Thyroid gland (tissue), 4 donors: Measurements from ENCODE around the gene TSPAN9. TPM values are rescaled to one million over a fixed set of nuclear protein-coding genes. Genes with fewer than 3 reads are reported as not detected.

Experiments used
- DNase-seq, 2 donors: peaks; one replicate each; pipeline ENCODE4 v3.0.0-alpha.2; 2019
- H3K27ac ChIP-seq, 3 donors: fragments of 200-600 bp; sonication (generic); 1 replicate in 2 of 3; 2 replicates in 1 of 3; pipeline ENCODE4 v1.5.1; 2016 to 2019; ENCODE audit warnings: mild to moderate bottlenecking in 1 of 3, moderate library complexity in 1 of 3
- H3K27me3 ChIP-seq: fragments of 200-600 bp; sonication (generic); one replicate; pipeline ENCODE4 v1.5.1; 2019
- H3K36me3 ChIP-seq, 2 donors: fragments of 200-600 bp; sonication (generic); one replicate each; pipeline ENCODE4 v1.5.1; 2016 to 2019
- H3K4me1 ChIP-seq, 2 donors: fragments of 200-600 bp; sonication (generic); one replicate each; pipeline ENCODE4 v1.5.1; 2017 to 2019
- H3K4me3 ChIP-seq, 3 donors: fragments of 200-600 bp; sonication (generic); replicated peaks in 1 of 3; 1 replicate in 2 of 3; 2 replicates in 1 of 3; pipeline ENCODE4 v1.5.1; 2016; ENCODE audit warnings: mild to moderate bottlenecking in 1 of 3
- H3K9me3 ChIP-seq: fragments of 200-600 bp; sonication (generic); one replicate; pipeline ENCODE4 v1.5.1; 2017
- POLR2A ChIP-seq, 2 donors: fragments of 450-650 bp; IDR thresholded peaks; one replicate each; pipeline ENCODE4 v1.6.1; 2017; ENCODE audit warnings: antibody characterized with exemption in 2 of 2, mild to moderate bottlenecking in 2 of 2, moderate library complexity in 1 of 2
- WGBS, 2 donors: methylation state at CpG; one replicate each; pipeline ENCODE4 v1.1.5; 2017; 5-methylcytosine and 5-hydroxymethylcytosine counted together
- intact Hi-C: fragments of 100-400 bp; cut with DNase I; formaldehyde crosslinking; loops from one replicate; pipeline ENCODE4 v1.15.1; 2023
- total RNA-seq, 4 donors: library from RNA; depleted of rRNA; stranded (reverse); fragments of >200 nt; gene quantifications; one replicate each; pipeline ENCODE4 v1.2.3, GENCODE V29; 2016
- TF ChIP-seq, protein P1 (sequence below), 6 experiments: fragments of 200-600 bp in 3 of 6; fragments of 450-650 bp in 3 of 6; sonication (generic) in 3 of 6; IDR thresholded peaks; one replicate each; pipeline ENCODE4 v1.5.1; 2016 to 2019; ENCODE audit warnings: antibody characterized with exemption in 6 of 6, mild to moderate bottlenecking in 2 of 6, inconsistent platforms in 1 of 6, moderate library complexity in 1 of 6

Gene TSPAN9
- total RNA-seq, 4 donors from 2014 or later, result 26.9 to 47.5 (median 33.2) TPM

DNA sequence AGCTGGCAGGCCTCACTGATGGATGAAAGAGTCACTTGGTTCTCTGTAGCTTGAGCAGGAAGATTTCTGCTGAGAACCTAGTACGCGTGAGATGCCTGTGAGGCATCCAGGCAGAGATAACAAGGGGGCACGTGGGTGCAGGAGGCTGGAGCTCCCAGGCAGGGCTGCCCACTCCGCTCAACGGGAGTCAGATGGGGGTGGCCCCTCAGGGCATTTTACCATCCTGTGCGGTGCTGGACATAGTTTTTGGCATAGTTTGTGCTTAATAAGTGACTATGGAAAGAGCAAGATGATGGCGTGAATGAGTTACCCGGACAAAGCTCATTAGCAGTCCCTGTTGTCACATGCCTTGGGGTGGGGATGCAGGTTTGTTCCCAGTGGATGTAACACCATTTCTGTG is 182.8 kb downstream of the TSPAN9 start:
- no peaks in the 10 kb centered on the region for H3K36me3 ChIP-seq
- TF ChIP-seq, protein P1, sequence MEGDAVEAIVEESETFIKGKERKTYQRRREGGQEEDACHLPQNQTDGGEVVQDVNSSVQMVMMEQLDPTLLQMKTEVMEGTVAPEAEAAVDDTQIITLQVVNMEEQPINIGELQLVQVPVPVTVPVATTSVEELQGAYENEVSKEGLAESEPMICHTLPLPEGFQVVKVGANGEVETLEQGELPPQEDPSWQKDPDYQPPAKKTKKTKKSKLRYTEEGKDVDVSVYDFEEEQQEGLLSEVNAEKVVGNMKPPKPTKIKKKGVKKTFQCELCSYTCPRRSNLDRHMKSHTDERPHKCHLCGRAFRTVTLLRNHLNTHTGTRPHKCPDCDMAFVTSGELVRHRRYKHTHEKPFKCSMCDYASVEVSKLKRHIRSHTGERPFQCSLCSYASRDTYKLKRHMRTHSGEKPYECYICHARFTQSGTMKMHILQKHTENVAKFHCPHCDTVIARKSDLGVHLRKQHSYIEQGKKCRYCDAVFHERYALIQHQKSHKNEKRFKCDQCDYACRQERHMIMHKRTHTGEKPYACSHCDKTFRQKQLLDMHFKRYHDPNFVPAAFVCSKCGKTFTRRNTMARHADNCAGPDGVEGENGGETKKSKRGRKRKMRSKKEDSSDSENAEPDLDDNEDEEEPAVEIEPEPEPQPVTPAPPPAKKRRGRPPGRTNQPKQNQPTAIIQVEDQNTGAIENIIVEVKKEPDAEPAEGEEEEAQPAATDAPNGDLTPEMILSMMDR (IDR thresholded peaks at IDR 0.05), result no peak
- no peak for TF ChIP-seq POLR2A (IDR thresholded peaks at IDR 0.05)
- DNase-seq, result peak; percentile 37 to 38
- intact Hi-C loops, result no loop called here
- H3K27ac ChIP-seq, result no peak overlapping the region
- H3K4me1 ChIP-seq, result peaks cover 4 to 6% of the 10 kb centered on the region in 2 donors
- no peaks in the 10 kb centered on the region for H3K9me3 ChIP-seq
- 66 to 77% methylated on average over 8 of the region's 8 CpGs for WGBS, 2 donors
- no peaks in the 10 kb centered on the region for H3K27me3 ChIP-seq
- H3K4me3 ChIP-seq, result no peak overlapping the region

DNA sequence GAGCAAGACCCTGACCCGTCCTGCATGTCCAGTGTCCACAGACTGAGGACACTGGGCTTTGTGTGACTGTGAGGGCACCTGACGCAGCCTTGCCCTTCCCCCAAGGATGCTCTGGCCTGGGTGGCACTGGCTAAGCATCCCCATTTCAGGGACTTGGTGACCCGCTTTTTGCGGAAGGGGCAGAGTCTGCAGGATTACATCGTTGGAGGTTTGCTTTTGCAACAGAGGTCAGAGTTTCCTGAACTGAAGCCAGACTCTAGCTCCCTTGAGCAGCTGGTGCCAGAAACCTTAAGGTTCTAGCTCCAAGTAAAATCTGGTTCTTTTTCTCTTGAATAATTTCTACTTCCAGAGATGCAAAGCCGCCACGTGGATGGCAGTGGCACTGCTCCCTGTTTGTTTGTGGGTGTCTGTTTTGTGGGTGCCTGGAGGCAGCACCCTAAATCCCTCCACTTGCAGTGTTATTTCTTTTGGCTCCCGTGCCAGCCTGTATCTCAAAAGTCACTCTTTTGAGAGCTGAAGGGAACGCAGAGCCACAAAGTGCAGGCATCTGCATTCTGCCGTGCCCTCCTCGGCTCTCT is 184.7 kb downstream of the TSPAN9 start:
- Histone ChIP-seq H3K36me3 (no peaks in the 10 kb centered on the region), H3K9me3 (no peaks in the 10 kb centered on the region), H3K27ac (no peak overlapping the region), H3K27me3 (no peaks in the 10 kb centered on the region), H3K4me1 (peaks cover 14 to 21% of the 10 kb centered on the region in 2 donors), H3K4me3 (no peak overlapping the region)
- 60 to 69% methylated on average over 10 to 11 of the region's 11 CpGs for WGBS, 2 donors
- TF ChIP-seq, protein P1 (IDR thresholded peaks at IDR 0.05), result no peak
- no peak for TF ChIP-seq POLR2A (IDR thresholded peaks at IDR 0.05)
- no peak for DNase-seq
- intact Hi-C loops, result no loop called here

DNA sequence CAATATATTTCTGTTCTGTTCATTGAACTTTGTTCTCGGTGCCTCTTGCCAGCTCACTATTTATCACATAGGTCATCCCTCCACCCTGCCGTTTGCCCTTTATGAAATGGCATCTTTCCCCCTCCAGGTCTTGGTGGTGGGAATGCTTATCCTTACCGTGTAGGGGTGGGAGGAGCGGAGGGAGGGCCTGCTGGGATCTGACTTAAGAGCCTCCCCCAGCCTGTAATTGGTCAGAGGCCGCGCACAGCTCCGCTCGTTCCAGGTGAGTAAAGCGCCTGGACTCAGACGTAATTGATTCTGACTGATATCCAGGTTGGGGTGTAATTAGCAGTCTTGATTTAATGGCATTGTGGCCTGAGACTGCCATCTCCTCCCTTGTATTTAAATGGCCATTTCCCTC is 185.3 kb downstream of the TSPAN9 start:
- Histone ChIP-seq H3K4me3 (no peak overlapping the region), H3K9me3 (no peaks in the 10 kb centered on the region), H3K36me3 (no peaks in the 10 kb centered on the region), H3K27me3 (no peaks in the 10 kb centered on the region), H3K27ac (no peak overlapping the region), H3K4me1 (peaks cover 14 to 21% of the 10 kb centered on the region in 2 donors)
- intact Hi-C loops, result no loop called here
- DNase-seq, result no peak
- 80 to 86% methylated on average over 10 of the region's 10 CpGs for WGBS, 2 donors
- TF ChIP-seq POLR2A (IDR thresholded peaks at IDR 0.05), result no peak
- TF ChIP-seq, protein P1 (IDR thresholded peaks at IDR 0.05), result no peak

DNA sequence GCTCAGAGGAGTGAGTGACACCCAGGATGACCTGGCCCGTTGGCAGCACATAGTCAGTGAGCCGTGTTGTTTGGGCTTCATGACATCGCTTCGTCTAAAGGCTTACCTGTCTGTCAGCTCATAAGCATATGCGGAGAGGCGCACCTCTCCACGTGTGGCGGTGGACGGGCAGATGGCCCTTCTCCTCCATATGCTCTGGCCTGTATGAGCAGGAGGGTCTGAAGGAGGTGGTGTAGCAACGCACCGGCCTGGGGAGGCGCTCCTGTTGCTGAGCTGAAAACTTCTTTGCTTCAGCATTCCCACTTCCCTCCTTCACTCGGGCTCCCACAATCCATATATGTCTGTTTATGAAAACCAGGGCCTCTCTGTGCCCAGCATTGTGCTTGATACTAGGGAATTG is 186.1 kb downstream of the TSPAN9 start:
- Histone ChIP-seq H3K4me3 (no peak overlapping the region), H3K36me3 (no peaks in the 10 kb centered on the region), H3K4me1 (peaks cover 14 to 21% of the 10 kb centered on the region in 2 donors), H3K27ac (no peak overlapping the region), H3K9me3 (no peaks in the 10 kb centered on the region), H3K27me3 (no peaks in the 10 kb centered on the region)
- no peak for DNase-seq
- TF ChIP-seq POLR2A (IDR thresholded peaks at IDR 0.05), result no peak
- TF ChIP-seq, protein P1 (IDR thresholded peaks at IDR 0.05), result no peak
- 93 to 98% methylated on average over 13 of the region's 13 CpGs for WGBS, 2 donors
- intact Hi-C loops, result no loop called here

DNA sequence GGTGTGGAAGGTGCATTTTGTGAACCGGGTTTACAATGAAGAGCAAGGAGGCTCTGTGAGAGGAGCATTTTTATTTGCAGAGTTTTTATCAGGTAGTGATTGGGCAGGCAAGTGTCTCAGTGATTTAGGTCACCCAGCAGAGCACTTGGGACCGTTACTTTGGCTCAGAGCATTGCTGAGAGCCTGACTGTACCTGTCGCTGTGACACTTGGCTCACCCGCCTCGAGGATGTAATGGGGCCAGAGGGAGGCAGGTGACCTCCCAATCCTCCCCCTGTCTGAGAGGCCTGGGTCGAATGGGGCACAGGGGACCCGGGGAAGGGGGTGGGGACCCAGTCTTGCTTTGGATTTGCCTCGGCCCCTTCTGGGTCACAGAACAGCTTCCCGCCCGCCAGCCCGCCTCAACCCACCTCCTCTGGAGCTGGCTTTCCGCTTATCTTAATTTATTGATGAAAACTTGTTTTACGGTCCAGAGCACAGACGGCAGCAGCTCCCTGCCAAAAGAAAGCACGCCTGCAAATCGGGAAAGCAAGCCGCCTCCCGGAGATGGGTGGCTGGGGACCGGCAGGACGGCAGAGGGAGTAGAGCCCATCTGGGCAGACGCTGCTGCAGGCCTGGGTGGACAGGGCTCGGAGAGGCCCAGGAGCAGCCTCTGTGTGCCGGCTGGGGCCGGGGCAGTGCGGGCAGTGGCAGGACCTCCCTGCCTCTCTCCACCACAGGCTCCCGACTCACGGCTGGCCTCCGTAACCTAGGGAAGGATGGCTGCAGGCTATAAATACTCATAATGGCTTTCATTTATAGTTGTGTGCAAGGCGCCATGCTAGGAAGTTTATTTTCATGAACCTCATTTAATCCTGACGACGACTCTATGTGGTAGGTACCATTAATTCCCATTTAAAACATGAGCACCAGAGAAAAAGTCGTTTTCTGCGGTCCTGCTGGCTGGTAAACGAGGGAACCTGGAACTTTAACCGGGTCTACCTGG is 187.1 kb downstream of the TSPAN9 start:
- TF ChIP-seq, protein P1 (IDR thresholded peaks at IDR 0.05), result no peak
- TF ChIP-seq POLR2A (IDR thresholded peaks at IDR 0.05), result no peak
- Histone ChIP-seq H3K36me3 (no peaks in the 10 kb centered on the region), H3K9me3 (no peaks in the 10 kb centered on the region), H3K4me3 (no peak overlapping the region), H3K4me1 (peaks cover 14 to 21% of the 10 kb centered on the region in 2 donors), H3K27ac (no peak overlapping the region), H3K27me3 (no peaks in the 10 kb centered on the region)
- WGBS, 2 donors, result 92% methylated on average over 19 to 35 of the region's 35 CpGs
- intact Hi-C loops, result no loop called here
- DNase-seq, result no peak
